ENCODE measurements around the gene FAHD2B.
"Not testable (repeated sequence)": the region's sequence is repeated elsewhere in the genome, so short reads cannot be mapped to it uniquely, and the experiment has no call there.

Gene FAHD2B, protein sequence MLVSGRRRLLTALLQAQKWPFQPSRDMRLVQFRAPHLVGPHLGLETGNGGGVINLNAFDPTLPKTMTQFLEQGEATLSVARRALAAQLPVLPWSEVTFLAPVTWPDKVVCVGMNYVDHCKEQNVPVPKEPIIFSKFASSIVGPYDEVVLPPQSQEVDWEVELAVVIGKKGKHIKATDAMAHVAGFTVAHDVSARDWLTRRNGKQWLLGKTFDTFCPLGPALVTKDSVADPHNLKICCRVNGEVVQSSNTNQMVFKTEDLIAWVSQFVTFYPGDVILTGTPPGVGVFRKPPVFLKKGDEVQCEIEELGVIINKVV

DNA sequence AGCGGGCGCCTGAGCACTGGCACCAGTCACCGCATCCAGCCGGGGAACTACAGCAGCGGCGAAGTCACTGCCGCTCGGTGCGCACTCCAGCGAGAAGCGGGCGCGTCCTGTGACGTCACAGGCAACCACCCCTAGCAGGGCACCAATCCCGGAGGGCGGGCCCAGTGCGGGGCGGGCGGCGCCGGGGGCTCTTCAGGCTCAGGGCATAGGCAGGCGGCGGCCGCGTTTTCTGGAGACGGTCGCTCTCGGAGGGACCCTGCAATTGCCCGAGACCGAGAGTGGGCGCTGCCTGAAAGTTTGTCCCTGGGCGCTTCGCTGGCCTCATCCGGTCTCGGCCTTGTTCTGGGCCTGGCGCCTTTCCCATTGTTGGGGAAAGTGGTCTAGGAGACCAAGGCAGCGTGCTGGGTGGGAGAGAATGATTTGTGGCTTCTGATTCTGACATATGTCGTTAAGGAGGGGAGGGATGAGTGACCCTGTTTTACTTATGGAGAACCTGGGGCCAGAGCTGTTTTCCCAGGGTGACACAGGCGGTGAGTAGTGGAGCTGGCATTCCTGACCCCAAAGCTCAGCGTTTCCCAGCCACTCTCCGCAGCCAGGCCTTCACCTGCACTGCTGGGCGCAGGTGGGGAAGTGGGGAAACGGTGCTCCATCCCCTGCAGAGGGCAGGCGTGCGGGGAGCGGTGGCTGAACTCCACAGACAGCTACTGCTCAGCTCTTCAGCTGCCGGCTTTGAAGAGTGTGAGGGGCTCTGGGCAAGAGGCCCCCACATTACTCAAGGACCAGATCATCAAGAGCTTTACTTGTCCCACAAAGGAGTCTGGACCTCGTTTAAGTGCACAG, at the start of gene FAHD2B:
Gene FAHD2B, minus strand, starts transcription at position 111 of the 840 bp plus-strand sequence. CDS start 3,176 bp downstream, outside the sequence.
- DNase-seq (ENCODE audit: low read depth in 2 of 2): peak; percentile 72 to 84

DNA sequence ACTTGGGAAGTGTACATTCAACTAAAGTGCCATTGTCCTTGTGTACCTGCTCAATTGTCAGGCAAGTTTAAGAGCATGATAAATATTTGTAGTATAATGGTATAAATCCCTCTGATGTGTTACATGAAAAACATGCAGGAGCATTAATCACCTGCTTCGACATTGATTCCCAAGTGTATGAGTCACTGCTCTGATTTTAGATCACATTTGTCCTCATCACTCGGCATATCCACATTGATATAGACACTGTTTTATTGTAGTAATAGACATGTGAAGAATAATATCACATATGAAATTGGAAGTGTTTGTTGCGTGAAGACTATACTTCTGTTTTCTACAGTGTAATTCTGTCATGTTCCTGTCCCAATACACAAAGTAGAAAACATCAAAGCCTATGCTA, 49.3 kb upstream of the FAHD2B start:
- not testable (repeated sequence) for DNase-seq (ENCODE audit: low read depth in 2 of 2)

DNA sequence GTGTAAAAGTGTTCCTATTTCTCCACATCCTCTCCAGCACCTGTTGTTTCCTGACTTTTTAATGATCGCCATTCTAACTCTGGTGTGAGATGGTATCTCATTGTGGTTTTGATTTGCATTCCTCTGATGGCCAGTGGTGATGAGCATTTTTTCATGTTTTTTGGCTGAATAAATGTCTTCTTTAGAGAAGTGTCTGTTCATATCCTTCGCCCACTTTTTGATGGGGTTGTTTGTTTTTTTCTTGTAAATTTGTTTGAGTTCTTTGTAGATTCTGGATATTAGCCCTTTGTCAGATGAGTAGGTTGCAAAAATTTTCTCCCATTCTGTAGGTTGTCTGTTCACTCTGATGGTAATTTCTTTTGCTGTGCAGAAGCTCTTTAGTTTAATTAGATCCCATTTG, 34.4 kb upstream of the FAHD2B start:
- DNase-seq (ENCODE audit: low read depth in 2 of 2): not testable (repeated sequence)

DNA sequence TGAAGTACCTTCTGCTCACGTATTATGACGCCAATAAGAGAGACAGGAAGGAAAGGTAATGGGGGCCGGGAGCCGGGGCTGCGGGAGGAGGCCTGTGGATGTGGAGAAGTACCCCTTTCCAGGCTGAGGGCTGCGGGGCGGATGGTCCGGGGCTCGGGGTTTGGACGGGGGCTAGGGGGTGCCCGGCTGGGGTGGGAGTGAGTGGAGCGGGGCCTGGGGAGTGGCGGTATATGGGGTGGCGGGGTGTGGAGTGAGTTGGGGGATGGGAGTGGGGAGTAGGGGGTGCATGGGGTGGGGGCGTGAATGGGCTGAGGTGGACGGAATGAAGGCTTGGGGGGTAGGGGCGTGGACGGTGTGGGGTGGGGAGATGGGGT, 19.2 kb upstream of the FAHD2B start:
- DNase-seq (ENCODE audit: low read depth in 2 of 2): not testable (repeated sequence)

DNA sequence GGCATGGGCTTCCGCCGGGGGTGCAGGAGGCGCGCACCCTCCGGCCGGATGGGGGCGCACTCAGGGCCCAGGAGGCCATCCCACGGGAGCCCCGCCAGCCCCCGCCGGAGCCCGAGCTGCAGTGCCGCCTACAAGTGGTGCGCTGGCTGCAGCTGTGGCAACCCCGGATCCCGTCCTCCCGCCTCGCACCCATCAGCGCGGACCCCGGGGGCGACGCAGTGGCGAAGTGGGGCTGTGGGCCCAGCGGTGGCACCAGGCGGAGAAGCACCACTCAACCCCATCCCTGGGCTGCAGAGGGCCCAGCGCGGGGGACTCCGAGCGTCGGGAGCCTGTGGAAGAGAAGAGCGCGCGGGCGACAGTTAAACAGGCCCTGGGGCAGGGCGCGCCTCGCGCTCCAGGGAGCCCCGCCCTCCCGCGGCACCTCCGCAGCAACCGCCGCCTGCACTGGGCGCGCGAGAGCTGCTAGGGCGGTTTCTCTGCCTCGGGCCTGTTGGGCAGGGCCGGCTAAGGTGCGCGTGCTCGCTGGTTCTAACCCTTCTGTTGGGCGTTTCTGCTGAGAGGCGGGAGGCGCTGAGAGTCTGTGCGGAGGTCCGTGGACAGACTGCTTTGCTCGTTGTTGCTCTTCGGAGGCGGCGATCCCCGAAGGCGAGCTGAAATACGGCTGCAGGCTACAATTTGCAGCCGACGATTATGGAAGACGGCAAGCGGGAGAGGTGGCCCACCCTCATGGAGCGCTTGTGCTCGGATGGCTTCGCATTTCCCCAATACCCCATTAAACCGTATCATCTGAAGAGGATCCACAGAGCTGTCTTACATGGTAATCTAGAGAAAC, 18.6 kb upstream of the FAHD2B start, which contains the start of gene ANKRD36:
Gene ANKRD36, plus strand, starts transcription at position 104 of the 832 bp plus-strand sequence. Its CDS starts 587 bp downstream, at position 691.
- peak; percentile 76 to 77 for DNase-seq (ENCODE audit: low read depth in 2 of 2)

DNA sequence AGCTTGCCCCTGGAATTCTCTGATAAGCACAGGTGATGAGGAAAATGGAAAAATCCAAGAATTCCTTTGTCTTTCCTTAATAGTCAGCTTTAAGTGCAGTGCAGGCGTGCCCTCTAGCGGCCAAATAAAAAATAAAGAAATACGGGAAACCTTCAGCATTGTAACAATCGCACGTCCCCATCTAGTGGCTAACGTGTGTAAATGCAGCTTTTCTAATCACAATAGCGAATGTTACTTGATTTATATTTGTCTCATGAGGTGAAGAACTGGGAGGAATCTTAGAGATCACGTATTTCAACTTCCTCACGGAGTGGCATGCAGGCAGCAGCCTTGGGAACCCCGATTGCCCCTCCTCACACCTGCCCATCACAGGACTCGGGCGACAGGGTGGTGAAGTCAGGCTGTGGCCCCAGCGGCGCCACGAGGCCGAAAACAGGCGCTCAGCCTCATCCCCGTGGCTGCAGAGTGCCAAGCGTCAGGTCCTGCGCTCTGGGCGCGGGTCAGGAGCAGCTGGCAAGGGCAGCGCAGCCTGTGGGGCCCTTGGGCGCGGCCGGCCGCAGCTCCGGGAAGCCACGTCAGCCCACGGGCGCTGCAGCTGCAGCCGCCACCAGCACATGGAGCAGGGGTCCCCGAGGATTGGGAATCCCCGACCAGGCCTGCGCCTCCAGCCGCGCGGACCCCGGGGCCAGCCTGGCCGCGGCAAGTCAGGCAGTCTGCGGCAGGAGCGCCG, 17.8 kb upstream of the FAHD2B start:
- peak; percentile 13 to 60 for DNase-seq (ENCODE audit: low read depth in 2 of 2)

DNA sequence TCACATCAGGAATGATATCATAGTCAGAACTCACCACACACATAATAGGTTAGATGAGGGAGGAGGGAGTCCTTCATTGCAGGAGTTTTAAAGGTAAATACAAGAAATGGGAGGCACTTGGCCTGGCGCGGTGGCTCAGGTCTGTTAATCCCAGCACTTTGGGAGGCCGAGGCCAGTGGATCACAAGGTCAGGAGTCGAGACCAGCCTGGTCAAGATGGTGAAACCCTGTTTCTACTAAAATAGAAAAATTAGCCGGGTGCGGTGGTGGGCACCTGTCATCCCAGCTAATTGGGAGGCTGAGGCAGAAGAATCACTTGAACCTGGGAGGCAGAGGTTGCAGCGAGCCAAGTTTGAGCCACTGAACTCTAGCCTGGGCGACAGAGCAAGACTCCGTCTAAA, 16.6 kb upstream of the FAHD2B start:
- DNase-seq (ENCODE audit: low read depth in 2 of 2): not testable (repeated sequence)

DNA sequence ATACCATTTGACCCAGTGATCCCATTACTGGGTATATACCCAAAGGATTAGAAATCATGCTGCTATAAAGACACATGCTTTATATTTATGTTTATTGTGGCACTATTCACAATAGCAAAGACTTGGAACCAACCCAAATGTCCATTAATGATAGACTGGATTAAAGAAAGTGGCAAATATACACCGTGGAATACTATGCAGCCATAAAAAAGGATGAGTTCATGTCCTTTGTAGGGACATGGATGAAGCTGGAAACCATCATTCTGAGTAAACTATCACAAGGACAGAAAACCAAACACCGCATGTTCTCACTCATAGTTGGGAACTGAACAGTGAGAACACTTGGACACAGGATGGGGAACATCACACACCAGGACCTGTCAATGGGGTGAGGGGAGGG, 12.2 kb upstream of the FAHD2B start:
- not testable (repeated sequence) for DNase-seq (ENCODE audit: low read depth in 2 of 2)

DNA sequence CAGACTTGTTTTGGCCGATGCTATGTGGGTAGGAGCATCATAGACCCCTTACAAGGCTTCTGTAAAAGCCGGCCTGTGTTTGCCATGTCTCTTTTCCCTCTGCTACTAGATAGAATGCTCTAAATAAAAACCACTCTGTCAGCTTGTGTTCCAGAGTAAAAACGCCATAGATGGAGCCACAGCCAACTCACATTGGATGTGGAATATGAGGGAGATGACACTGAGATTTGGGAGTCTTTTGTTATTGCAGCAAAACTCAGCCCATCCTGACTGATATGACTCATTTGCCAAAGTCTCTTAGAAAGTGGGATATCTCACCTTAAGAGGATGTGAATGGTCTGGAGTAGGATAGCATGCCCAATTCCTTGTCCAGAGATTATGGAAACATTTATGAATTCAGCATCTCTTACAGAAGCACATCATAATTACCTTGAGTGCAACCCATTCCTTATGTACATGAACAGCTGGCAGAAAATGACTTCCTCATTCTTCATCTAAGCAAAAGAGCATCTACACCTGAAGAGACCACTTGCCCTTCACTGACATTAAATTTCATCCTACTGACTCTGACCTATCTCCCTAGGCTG, 4.2 kb upstream of the FAHD2B start:
- DNase-seq (ENCODE audit: low read depth in 2 of 2): not testable (repeated sequence)

DNA sequence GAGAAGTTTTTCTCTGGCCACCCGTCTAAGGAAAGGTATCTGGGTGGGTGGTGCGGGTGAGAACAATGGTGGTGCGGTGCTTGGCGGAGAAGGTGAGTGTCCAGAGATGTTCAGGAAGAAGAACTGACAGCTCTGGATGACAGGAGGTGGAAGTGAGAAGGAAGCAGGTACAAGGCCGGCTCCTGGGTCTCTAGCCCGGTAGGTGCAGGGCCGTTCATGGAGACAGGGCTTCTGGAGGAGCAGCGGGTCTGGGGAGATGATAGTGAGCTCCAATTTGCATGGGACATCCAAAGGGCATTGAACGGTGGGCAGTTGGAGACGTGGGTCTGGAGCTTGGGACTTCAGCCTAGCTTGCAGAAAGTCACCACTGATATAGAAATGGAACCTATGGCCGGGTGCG, 979 bp upstream of the FAHD2B start:
- DNase-seq (ENCODE audit: low read depth in 2 of 2): no peak

DNA sequence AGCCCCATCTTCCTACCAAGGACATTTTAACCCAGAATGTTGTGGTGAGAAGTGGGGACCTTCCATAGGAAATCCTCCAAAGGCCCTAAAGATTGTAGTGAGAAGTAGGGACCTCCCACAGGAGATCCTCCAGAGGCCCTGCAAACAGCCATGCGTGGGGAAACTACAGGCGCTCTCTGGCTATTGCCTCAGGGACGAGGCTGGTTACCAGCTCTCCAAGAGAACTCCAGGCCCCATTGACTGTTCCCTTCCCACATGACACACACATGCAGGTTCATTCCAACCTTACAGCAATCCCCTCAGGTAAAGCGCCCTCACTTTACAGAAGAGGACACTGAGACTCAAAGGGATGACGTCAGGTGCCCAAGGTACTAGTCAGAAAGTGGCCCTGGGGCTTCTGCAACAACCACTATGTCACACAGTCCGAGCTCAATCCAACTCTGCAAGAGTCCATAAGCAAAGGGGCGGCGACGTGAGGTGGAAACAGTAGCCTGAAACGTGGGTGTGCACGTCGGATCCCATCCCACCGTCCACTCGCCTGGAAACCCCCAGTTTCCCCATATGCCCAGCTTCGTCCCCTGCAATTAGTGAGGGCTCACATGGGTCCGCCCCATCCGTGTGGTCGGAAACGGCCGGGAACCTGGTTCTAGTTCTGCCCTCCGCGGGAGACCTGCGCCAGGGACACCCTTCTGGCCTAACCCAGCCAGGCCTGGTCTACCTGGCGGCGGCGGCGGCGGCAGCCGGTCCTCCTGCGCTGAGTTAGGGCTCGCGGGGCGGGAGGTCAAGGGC, 505 bp downstream of the FAHD2B start:
- not testable (repeated sequence) for DNase-seq (ENCODE audit: low read depth in 2 of 2)

DNA sequence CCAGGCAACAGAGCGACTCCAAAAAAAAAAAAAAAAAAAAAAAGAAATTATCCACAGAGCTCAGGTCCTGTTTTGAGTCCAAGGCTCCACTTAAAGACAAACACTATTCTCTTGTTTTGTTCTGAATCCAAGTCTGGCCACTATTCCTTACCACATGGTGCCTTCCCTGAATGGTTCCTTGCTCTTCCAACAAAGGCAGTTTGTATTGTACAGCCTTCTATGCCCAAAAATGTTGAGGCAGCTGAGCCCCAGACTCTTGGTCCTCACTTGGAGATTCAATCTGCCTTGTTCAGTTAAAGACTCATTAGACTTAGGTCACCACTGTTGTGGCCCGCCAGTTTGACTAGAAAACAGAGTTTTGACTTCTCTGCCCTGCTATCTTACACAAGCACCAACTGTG, 1.7 kb downstream of the FAHD2B start:
- not testable (repeated sequence) for DNase-seq (ENCODE audit: low read depth in 2 of 2)

DNA sequence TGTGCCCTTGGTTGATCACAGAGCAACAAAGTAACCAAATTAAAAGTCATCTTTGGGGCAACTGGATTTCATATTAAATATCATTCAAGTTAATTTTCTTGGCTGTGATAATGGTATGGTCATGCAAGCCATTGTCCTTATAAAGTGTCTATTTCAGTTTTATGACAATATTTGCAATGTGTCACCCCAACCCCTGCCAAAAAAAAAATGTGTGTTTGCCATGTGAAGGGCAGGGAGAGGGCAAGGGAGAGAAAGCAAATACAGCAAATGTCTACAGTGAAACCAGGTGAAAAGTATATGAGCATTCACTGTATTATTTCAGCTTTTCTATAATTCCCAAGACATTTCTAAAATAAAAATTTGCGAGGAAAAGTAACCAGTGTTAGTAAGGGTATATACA, 6.0 kb downstream of the FAHD2B start:
- DNase-seq (ENCODE audit: low read depth in 2 of 2): not testable (repeated sequence)

DNA sequence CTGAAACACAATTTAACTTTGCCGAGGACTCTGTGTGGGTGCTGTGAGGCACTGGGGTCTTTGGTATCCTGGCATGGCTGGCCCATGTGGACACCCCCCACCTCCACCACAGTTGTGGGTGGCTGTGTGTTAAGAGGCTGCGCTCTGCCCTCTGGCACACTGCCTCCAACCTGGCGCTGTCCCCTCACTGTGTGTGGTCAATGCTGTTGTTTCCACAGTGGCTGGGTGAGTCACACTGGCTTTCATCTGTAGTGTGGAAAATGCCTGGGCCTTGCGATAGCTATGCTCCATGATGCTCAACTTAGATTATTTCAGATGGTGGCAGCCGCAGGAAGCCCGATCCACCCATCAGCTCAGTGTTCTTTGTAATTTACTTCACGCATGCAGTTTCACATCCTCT, 9.6 kb downstream of the FAHD2B start:
- DNase-seq (ENCODE audit: low read depth in 2 of 2): not testable (repeated sequence)

DNA sequence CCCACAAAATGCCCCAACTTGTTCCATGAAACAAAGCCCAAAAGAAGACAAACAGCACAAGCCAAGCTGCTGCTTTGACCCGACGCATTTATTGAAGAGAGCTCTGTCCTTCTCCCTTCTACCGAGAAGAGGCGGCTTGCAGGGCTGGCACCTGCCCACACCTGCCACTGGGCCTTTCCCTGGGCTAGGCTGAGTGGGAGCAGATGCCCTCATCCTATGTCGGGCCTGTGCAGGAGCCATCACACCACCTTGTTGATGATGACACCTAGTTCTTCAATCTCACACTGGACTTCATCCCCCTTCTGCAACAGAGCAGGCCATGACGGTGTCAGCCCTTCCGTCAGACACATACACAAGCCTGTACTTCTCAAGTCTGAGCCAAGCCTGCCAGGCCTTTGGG, 11.2 kb downstream of the FAHD2B start:
- DNase-seq (ENCODE audit: low read depth in 2 of 2): not testable (repeated sequence)

DNA sequence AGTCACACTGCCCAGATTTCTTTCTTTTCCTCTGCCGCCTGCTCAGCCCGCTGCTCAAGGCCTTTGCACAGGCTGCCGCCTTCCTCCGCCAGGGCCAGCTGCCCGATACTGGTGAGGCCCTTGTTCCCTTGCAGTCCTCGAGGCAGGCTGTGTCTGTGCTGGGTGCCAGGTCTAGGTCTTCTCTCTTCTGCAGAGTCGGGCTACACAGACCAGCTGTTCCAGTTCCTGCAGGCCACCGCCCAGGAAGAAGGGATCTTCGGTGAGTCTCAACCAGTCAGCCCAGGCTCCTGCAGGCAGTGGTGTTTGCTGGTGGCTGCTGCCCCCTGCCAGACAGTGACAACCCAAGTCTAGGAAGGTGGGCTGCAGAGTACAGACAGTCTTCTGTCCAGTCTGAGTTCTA, 12.5 kb downstream of the FAHD2B start:
- DNase-seq (ENCODE audit: low read depth in 2 of 2): not testable (repeated sequence)

DNA sequence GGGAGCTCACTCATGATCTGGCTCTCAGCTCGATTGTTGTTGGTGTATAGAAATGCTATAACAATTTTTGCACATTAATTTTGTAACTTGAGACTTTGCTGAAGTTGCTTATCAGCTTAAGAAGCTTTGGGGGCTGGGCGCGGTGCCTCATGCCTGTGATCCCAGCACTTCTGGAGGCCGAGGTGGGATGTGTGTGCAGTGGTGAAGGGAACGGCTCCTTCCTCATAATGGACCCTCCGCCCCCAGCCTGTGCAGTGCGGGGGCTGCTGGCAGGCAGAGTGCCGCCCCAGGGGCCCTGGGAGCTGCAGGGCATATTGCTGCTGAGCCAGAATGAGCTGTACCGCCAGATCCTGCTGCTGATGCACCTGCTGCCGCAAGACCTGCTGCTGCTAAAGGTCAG, 13.8 kb downstream of the FAHD2B start:
- not testable (repeated sequence) for DNase-seq (ENCODE audit: low read depth in 2 of 2)

DNA sequence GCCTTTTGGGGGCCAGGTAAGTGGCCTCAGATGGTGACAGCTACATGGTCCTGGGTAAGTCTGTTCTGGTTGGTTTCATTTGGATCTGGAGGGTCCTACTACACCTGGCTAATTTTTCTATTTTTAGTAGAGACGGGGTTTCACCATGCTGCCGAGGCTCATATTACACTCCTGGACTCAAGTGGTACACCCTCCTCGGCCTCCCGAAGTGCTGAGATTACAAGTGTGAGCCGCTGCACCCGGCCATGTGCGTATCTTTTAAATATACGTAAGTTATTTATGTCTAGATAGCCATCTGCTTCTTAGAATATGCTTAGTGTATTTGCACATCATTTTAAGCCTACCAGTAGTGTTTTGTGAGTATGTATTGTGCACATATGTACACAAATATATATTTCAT, 17.5 kb downstream of the FAHD2B start:
- not testable (repeated sequence) for DNase-seq (ENCODE audit: low read depth in 2 of 2)

DNA sequence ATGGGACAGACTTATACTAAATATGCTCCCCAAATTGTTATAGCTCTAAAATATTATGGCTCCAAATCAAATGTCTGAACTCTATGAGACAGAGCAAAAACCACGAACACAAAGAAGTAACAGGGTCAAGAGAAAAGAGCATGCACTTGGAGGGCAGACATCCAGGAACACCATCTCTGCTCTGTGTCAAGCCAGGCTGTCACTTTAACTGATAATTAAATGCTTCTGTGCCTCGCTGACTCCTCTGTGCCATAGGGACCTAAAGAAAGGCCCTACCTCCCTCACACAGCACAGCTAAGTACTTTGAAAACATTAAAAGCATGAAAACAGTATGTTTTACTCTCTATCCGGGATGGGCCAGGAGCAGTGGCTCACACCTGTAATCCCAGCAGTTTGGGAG, 23.8 kb downstream of the FAHD2B start:
- not testable (repeated sequence) for DNase-seq (ENCODE audit: low read depth in 2 of 2)

DNA sequence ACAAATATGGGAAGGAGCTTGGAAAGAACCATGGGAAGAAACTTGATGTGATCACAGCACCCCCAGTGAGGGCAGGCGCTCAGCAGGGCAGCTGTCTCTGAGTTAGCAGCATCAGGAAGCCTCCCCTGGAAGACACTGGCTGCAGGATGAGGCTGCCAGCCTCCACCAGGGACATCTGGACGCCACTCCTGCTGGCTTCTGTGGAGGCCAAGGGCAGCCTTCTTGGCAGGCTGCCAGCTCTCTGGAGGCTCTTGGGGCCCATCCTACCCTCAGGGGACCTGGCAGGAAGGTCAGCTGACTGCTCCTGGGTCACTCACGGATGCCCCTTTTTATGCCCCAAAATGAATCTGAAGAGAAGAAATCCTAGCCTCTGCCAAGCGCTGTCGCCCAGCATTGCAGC, 26.0 kb downstream of the FAHD2B start:
- not testable (repeated sequence) for DNase-seq (ENCODE audit: low read depth in 2 of 2)
